RWPE2 (cell line): Measurements from ENCODE around the gene EIF1AD.
A peak's percentile ranks its signal among the peaks of the same experiment; 100 is the strongest.
"Not testable (repeated sequence)": the region's sequence is repeated elsewhere in the genome, so short reads cannot be mapped to it uniquely, and the experiment has no call there.

ENCODE experiments used
- ATAC-seq: fragments of 200-7000 bp; cut with Tn5 transposase; 3 replicates; pipeline ENCODE4 v1.9.1; 2021; ENCODE audit warnings: low read depth
- DNase-seq: peaks from one replicate; pipeline ENCODE4 v3.0.0-alpha.2; 2020; ENCODE audit warnings: low spot score
- H3K27ac ChIP-seq: fragments of 450-650 bp; 2 replicates; pipeline ENCODE4 v1.5.1; 2017; ENCODE audit warnings: mild to moderate bottlenecking; ENCODE audit not compliant: poor library complexity, severe bottlenecking
- H3K27me3 ChIP-seq: fragments of 250-450 bp; sonication (Bioruptor Pico); 2 replicates; pipeline ENCODE4 v1.5.1; 2021; ENCODE audit warnings: mild to moderate bottlenecking, moderate library complexity; ENCODE audit not compliant: insufficient read depth, poor library complexity, severe bottlenecking
- H3K36me3 ChIP-seq: fragments of 250-450 bp; sonication (Bioruptor Pico); 2 replicates; pipeline ENCODE4 v1.5.1; 2020; ENCODE audit warnings: low read depth, mild to moderate bottlenecking, moderate library complexity
- H3K4me1 ChIP-seq: fragments of 250-450 bp; sonication (Bioruptor Pico); 2 replicates; pipeline ENCODE4 v1.5.1; 2021; ENCODE audit warnings: mild to moderate bottlenecking, moderate library complexity; ENCODE audit not compliant: insufficient read depth, poor library complexity, severe bottlenecking
- H3K4me3 ChIP-seq: fragments of 250-450 bp; sonication (Bioruptor Pico); 2 replicates; pipeline ENCODE4 v1.5.1; 2021; ENCODE audit warnings: mild to moderate bottlenecking, moderate library complexity; ENCODE audit not compliant: severe bottlenecking
- H3K9me3 ChIP-seq: fragments of 250-450 bp; sonication (Bioruptor Pico); 2 replicates; pipeline ENCODE4 v1.5.1; 2021; ENCODE audit warnings: mild to moderate bottlenecking, moderate library complexity; ENCODE audit not compliant: severe bottlenecking
- CTCF ChIP-seq: fragments of 450-650 bp; IDR thresholded peaks from one replicate; pipeline ENCODE4 v1.5.1; 2017; ENCODE audit warnings: mild to moderate bottlenecking, moderate library complexity; ENCODE audit not compliant: poor library complexity, severe bottlenecking

Gene EIF1AD

GRCh38 chr11:66036334-66036710 is 34.4 kb upstream of the EIF1AD start:
- H3K27me3 ChIP-seq = no peaks in the 10 kb centered on the region
- DNase-seq = no peak
- H3K36me3 ChIP-seq = no peaks in the 10 kb centered on the region
- no peaks in the 10 kb centered on the region for H3K9me3 ChIP-seq
- TF ChIP-seq CTCF = no peak
- H3K27ac ChIP-seq = no peak overlapping the region
- ATAC-seq = no peak
- H3K4me3 ChIP-seq = no peak overlapping the region
- no peaks in the 10 kb centered on the region for H3K4me1 ChIP-seq

GRCh38 chr11:66035653-66036333 is 33.8 kb upstream of the EIF1AD start:
- no peak for TF ChIP-seq CTCF
- no peaks in the 10 kb centered on the region for H3K9me3 ChIP-seq
- H3K4me1 ChIP-seq = no peaks in the 10 kb centered on the region
- H3K27me3 ChIP-seq = no peaks in the 10 kb centered on the region
- H3K36me3 ChIP-seq = no peaks in the 10 kb centered on the region
- H3K27ac ChIP-seq = no peak overlapping the region
- DNase-seq (no peak), ATAC-seq (peak; percentile 40; the same call in 2 of the 3 replicates)
- no peak overlapping the region for H3K4me3 ChIP-seq

DNA sequence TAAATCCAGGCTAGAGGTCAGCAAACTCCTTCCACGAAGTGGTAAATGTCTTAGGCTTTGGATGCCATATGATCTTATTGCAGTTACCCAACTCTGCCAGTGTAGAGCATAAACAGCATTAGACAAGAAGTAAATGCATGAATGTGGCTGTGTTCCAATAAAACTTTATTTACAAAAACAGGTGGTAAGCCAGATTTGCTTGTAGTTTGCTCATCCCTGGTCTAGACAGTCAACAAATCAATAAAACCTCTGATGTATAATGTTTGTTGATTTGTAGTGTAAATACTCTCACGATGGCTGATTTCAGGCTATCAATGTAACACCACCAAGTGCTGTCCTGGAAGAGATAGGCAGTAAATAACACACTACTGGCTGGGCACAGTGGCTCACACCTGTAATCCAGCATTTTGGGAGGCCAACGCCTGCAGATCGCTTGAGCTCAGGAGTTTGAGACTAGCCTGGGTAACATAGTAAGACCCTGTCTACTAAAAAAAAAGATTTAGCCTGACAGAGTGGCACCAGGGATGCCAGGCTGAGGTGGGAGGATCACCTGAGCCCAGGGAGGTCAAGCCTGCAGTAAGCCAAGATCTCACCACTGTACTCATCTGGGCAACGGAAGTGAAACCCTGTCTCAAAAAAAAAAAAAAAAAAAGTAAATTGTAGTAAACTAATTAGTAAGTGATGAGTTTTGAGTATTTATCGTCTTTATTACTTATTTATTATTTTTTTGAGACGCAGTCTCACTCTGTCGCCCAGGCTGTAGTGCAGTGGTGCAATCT is 31.2 kb upstream of the EIF1AD start:
- Histone ChIP-seq H3K27me3 (no peaks in the 10 kb centered on the region), H3K4me3 (no peak overlapping the region), H3K9me3 (no peaks in the 10 kb centered on the region), H3K4me1 (no peaks in the 10 kb centered on the region), H3K36me3 (no peaks in the 10 kb centered on the region), H3K27ac (no peak overlapping the region)
- ATAC-seq (no peak), DNase-seq (no peak)
- TF ChIP-seq CTCF = no peak

DNA sequence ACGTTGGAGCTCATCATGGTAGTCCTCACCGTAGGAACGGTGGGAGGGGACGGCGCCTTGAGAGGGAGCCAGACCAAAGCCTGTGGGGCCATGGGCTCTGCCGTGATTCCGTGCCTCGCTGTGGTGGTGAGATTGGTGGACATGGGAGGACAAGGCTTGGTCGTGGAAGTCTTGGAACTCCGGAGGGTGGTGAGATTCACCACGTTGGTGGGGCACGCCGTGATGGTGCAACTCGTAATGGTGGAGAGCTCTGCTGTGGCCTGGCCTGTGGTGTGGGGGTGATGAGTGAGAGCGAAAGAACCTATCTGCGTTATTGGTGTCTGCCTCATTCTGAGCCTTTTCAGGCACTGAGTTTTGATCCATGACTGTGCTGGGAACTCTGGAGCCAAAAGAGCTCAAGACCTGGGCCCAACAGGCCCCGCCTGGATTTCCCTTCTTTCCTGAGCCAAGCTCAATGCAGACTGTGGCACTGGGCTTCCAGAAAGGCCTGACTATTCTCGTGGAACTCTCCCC is 24.1 kb upstream of the EIF1AD start, which contains the start of gene CATSPER1:
CATSPER1 (minus strand) TSS at position 463 of the 513 bp plus-strand sequence; CDS start at position 363, 100 bp downstream.
- Histone ChIP-seq H3K9me3 (no peaks in the 10 kb centered on the region), H3K27me3 (no peaks in the 10 kb centered on the region), H3K4me1 (peaks cover 5% of the 10 kb centered on the region), H3K36me3 (no peaks in the 10 kb centered on the region), H3K4me3 (no peak within 1 kb of the TSS), H3K27ac (no peak within 1 kb of the TSS)
- no peak for TF ChIP-seq CTCF
- no peak for DNase-seq
- ATAC-seq = no peak

GRCh38 chr11:66023186-66023440 is 21.2 kb upstream of the EIF1AD start:
- not testable (repeated sequence) for ATAC-seq, H3K27me3 ChIP-seq, DNase-seq, H3K9me3 ChIP-seq, H3K27ac ChIP-seq, H3K36me3 ChIP-seq, H3K4me3 ChIP-seq
- H3K4me1 ChIP-seq = peaks cover 11% of the 10 kb centered on the region
